ENCODE measurements around the gene STX7. TPM values are rescaled to one million over a fixed set of nuclear protein-coding genes. Genes with fewer than 3 reads are reported as not detected.

Gene STX7
- total and polyA plus RNA-seq, 5 donors: 14.2 to 69.7 (median 58.3) TPM

GRCh38 chr6:132476688-132477087 is 36.2 kb downstream of the STX7 start:
- Histone ChIP-seq H3K27me3 (ENCODE audit: control insufficient read depth, insufficient read depth) (no peaks in the 10 kb centered on the region), H3K4me1 (ENCODE audit: control insufficient read depth, insufficient read depth, low read length) (peaks cover 4% of the 10 kb centered on the region), H3K4me3 (ENCODE audit: low read length) (no peak overlapping the region), H3K9me3 (ENCODE audit: control insufficient read depth, low read length) (no peaks in the 10 kb centered on the region), H3K27ac (ENCODE audit: low read length) (no peak overlapping the region)
- intact Hi-C loops (cut with DNase I): loop anchor here in 1 of 4 donors (10.0 kb wide), 1 partner anchor 182 kb away; no protein-coding TSS in a partner anchor
- 88% methylated on average over 4 of the region's 4 CpGs for WGBS
- DNase-seq (no peak), ATAC-seq (no peak)

- H3K27me3 ChIP-seq (ENCODE audit: control insufficient read depth, insufficient read depth): no peaks in the 10 kb centered on the region
- no peak overlapping the region for H3K4me3 ChIP-seq (ENCODE audit: low read length)
- no peak overlapping the region for H3K27ac ChIP-seq (ENCODE audit: low read length)
- intact Hi-C loops (cut with DNase I): loop anchor here in 1 of 4 donors (10.0 kb wide), 1 partner anchor 181 kb away; no protein-coding TSS in a partner anchor
- ATAC-seq: no peak
- 57% methylated on average over 1 of the region's 1 CpG for WGBS
- peaks cover 4% of the 10 kb centered on the region for H3K4me1 ChIP-seq (ENCODE audit: control insufficient read depth, insufficient read depth, low read length)
- DNase-seq: no peak
- no peaks in the 10 kb centered on the region for H3K9me3 ChIP-seq (ENCODE audit: control insufficient read depth, low read length)
These were observed 37.0 kb downstream of the STX7 start for GRCh38 chr6:132475925-132476324.

GRCh38 chr6:132471787-132472186 is 41.1 kb downstream of the STX7 start:
- ATAC-seq (no peak), DNase-seq (no peak)
- H3K27me3 ChIP-seq (ENCODE audit: control insufficient read depth, insufficient read depth): no peaks in the 10 kb centered on the region
- intact Hi-C loops (cut with DNase I): loop anchor here in 2 of 4 donors (5.0 to 10.0 kb wide), 2 partner anchors 169 to 177 kb away; no protein-coding TSS in a partner anchor
- no peaks in the 10 kb centered on the region for H3K4me1 ChIP-seq (ENCODE audit: control insufficient read depth, insufficient read depth, low read length)
- no peak overlapping the region for H3K4me3 ChIP-seq (ENCODE audit: low read length)
- WGBS: 88% methylated on average over 3 of the region's 3 CpGs
- no peak overlapping the region for H3K27ac ChIP-seq (ENCODE audit: low read length)
- H3K9me3 ChIP-seq (ENCODE audit: control insufficient read depth, low read length): no peaks in the 10 kb centered on the region

- Histone ChIP-seq H3K27me3 (ENCODE audit: control insufficient read depth, insufficient read depth) (no peaks in the 10 kb centered on the region), H3K9me3 (ENCODE audit: control insufficient read depth, low read length) (no peaks in the 10 kb centered on the region), H3K4me1 (ENCODE audit: control insufficient read depth, insufficient read depth, low read length) (no peaks in the 10 kb centered on the region), H3K4me3 (ENCODE audit: low read length) (no peak overlapping the region), H3K27ac (ENCODE audit: low read length) (no peak overlapping the region)
- ATAC-seq (no peak), DNase-seq (no peak)
- intact Hi-C loops (cut with DNase I): no loop called here
- 82% methylated on average over 3 of the region's 3 CpGs for WGBS
These were observed 46.0 kb downstream of the STX7 start for GRCh38 chr6:132466952-132467351.

- no peak for ATAC-seq
- 65% methylated on average over 5 of the region's 5 CpGs for WGBS
- no peaks in the 10 kb centered on the region for H3K4me1 ChIP-seq (ENCODE audit: control insufficient read depth, insufficient read depth, low read length)
These were observed 47.1 kb downstream of the STX7 start for GRCh38 chr6:132465530-132466485.

GRCh38 chr6:132464538-132465256 is 48.2 kb downstream of the STX7 start:
- no peak for DNase-seq
- Histone ChIP-seq H3K27ac (ENCODE audit: low read length) (no peak overlapping the region), H3K4me1 (ENCODE audit: control insufficient read depth, insufficient read depth, low read length) (no peaks in the 10 kb centered on the region), H3K4me3 (ENCODE audit: low read length) (no peak overlapping the region), H3K9me3 (ENCODE audit: control insufficient read depth, low read length) (no peaks in the 10 kb centered on the region), H3K27me3 (ENCODE audit: control insufficient read depth, insufficient read depth) (no peaks in the 10 kb centered on the region)
- 93% methylated on average over 5 of the region's 5 CpGs for WGBS
- no peak for ATAC-seq
- intact Hi-C loops (cut with DNase I): no loop called here

More at GRCh38 chr6:132465530-132466485, 47.1 kb downstream of the STX7 start:
- Histone ChIP-seq H3K9me3 (ENCODE audit: control insufficient read depth, low read length) (no peaks in the 10 kb centered on the region), H3K27ac (ENCODE audit: low read length) (no peak overlapping the region), H3K27me3 (ENCODE audit: control insufficient read depth, insufficient read depth) (no peaks in the 10 kb centered on the region), H3K4me3 (ENCODE audit: low read length) (no peak overlapping the region)
- intact Hi-C loops (cut with DNase I): no loop called here
- no peak for DNase-seq

GRCh38 chr6:132461958-132462357 is 51.0 kb downstream of the STX7 start:
- Histone ChIP-seq H3K27ac (ENCODE audit: low read length) (no peak overlapping the region), H3K27me3 (ENCODE audit: control insufficient read depth, insufficient read depth) (no peaks in the 10 kb centered on the region), H3K4me1 (ENCODE audit: control insufficient read depth, insufficient read depth, low read length) (no peaks in the 10 kb centered on the region), H3K4me3 (ENCODE audit: low read length) (no peak overlapping the region), H3K9me3 (ENCODE audit: control insufficient read depth, low read length) (no peaks in the 10 kb centered on the region)
- 94% methylated on average over 6 of the region's 6 CpGs for WGBS
- ATAC-seq (no peak), DNase-seq (no peak)
- intact Hi-C loops (cut with DNase I): no loop called here

GRCh38 chr6:132459605-132459952 is 53.3 kb downstream of the STX7 start:
- Histone ChIP-seq H3K9me3 (ENCODE audit: control insufficient read depth, low read length) (no peaks in the 10 kb centered on the region), H3K4me1 (ENCODE audit: control insufficient read depth, insufficient read depth, low read length) (no peaks in the 10 kb centered on the region), H3K27me3 (ENCODE audit: control insufficient read depth, insufficient read depth) (no peaks in the 10 kb centered on the region), H3K27ac (ENCODE audit: low read length) (no peak overlapping the region), H3K4me3 (ENCODE audit: low read length) (no peak overlapping the region)
- intact Hi-C loops (cut with DNase I): no loop called here
- 88% methylated on average over 3 of the region's 3 CpGs for whole genome bisulfite sequencing
- ATAC-seq (no peak), DNase-seq (no peak)

- Histone ChIP-seq H3K9me3 (ENCODE audit: control insufficient read depth, low read length) (no peaks in the 10 kb centered on the region), H3K4me3 (ENCODE audit: low read length) (no peak overlapping the region), H3K27me3 (ENCODE audit: control insufficient read depth, insufficient read depth) (no peaks in the 10 kb centered on the region), H3K27ac (ENCODE audit: low read length) (no peak overlapping the region), H3K4me1 (ENCODE audit: control insufficient read depth, insufficient read depth, low read length) (no peaks in the 10 kb centered on the region)
- 92% methylated on average over 6 of the region's 6 CpGs for WGBS
- ATAC-seq (no peak), DNase-seq (no peak)
- intact Hi-C loops (cut with DNase I): no loop called here
These were observed 53.9 kb downstream of the STX7 start for GRCh38 chr6:132458887-132459604.

- no peak overlapping the region for H3K27ac ChIP-seq (ENCODE audit: low read length)
- peak; percentile 56 to 76 (median 74) for DNase-seq
- ATAC-seq: peak; percentile 83 to 94
- H3K4me1 ChIP-seq (ENCODE audit: control insufficient read depth, insufficient read depth, low read length): no peaks in the 10 kb centered on the region
- intact Hi-C loops (cut with DNase I): no loop called here
- H3K4me3 ChIP-seq (ENCODE audit: low read length): no peak overlapping the region
- no peaks in the 10 kb centered on the region for H3K27me3 ChIP-seq (ENCODE audit: control insufficient read depth, insufficient read depth)
- no peaks in the 10 kb centered on the region for H3K9me3 ChIP-seq (ENCODE audit: control insufficient read depth, low read length)
- WGBS: 53% methylated on average over 4 of the region's 4 CpGs
These were observed 56.2 kb downstream of the STX7 start for GRCh38 chr6:132456700-132457143.
